HepG2 (cell line): ENCODE measurements around the gene PDE8B. TPM values are rescaled to one million over a fixed set of nuclear protein-coding genes. Genes with fewer than 3 reads are reported as not detected.

Experiments used
- ATAC-seq: fragments of 200-7000 bp; cut with Tn5 transposase; 3 replicates; pipeline ENCODE4 v1.9.1; 2020; ENCODE audit warnings: mild to moderate bottlenecking, moderate library complexity
- BruUV-seq: library from RNA; stranded (reverse); fragments of 400-500 nt; replicated peaks from 2 replicates; lab custom pipeline; 2021; lab: Mats Ljungman, UMichigan
- CTCF ChIA-PET: fragments of 300-600 bp; formaldehyde crosslinking; extraction: SDS; loops from one replicate; lab custom pipeline; 2021; ENCODE audit warnings: low total read pairs, inconsistent platforms, low intra/inter-chr PET ratio; lab: Yijun Ruan, JAX
- POLR2A ChIA-PET: fragments of 350-600 bp; sonication (Branson Sonifier 250); formaldehyde crosslinking; loops from one replicate; lab custom pipeline; 2020; ENCODE audit warnings: antibody characterized with exemption, inconsistent platforms; lab: Yijun Ruan, JAX
- DNase-seq: peaks from one replicate; pipeline ENCODE4 v3.0.0-alpha.2; 2015; ENCODE audit warnings: low spot score
- FAIRE-seq: peaks from 3 replicates; lab custom pipeline; 2011; peaks lifted over from hg19 to GRCh38; lab: Jason Lieb, UNC
- H2AFZ ChIP-seq: one replicate; pipeline ENCODE4 v1.6.1; 2011; ENCODE audit warnings: low read length, inconsistent platforms
- H3K27ac ChIP-seq: fragments of 300-600 bp; 3 replicates; pipeline ENCODE4 v1.8.0; 2011; ENCODE audit warnings: mixed run types, mild to moderate bottlenecking, mixed read lengths, low read length, inconsistent platforms; ENCODE audit not compliant: insufficient read depth; ENCODE audit errors: extremely low read length
- H3K27me3 ChIP-seq, 2 experiments: fragments of 200-600 bp in 1 of 2; 2 replicates in 1 of 2; 3 replicates in 1 of 2; pipeline versions ENCODE4 v1.6.0 to v1.8.0; 2011; ENCODE audit warnings: low read length in 2 of 2, mild to moderate bottlenecking in 2 of 2, moderate library complexity in 2 of 2, inconsistent platforms in 1 of 2; ENCODE audit not compliant: insufficient read depth in 2 of 2, control insufficient read depth in 1 of 2
- H3K36me3 ChIP-seq, 2 experiments: fragments of 200-600 bp in 1 of 2; replicated peaks in 1 of 2; 2 replicates in 1 of 2; 3 replicates in 1 of 2; pipeline versions ENCODE4 v1.5.1 to v1.8.0; 2011; ENCODE audit warnings: low read length in 2 of 2, inconsistent platforms in 1 of 2; ENCODE audit not compliant: insufficient read depth in 2 of 2, control insufficient read depth in 1 of 2
- H3K4me1 ChIP-seq: 2 replicates; pipeline ENCODE4 v1.5.1; 2012; ENCODE audit warnings: low read length, inconsistent platforms; ENCODE audit not compliant: insufficient read depth
- H3K4me2 ChIP-seq: 2 replicates; pipeline ENCODE4 v1.6.0; 2011; ENCODE audit warnings: low read depth, low read length, inconsistent platforms
- H3K4me3 ChIP-seq, 3 experiments: fragments of 200-600 bp in 1 of 3; sonication (generic), shearing (Covaris generic) in 1 of 3; replicated peaks in 1 of 3; 2 replicates each; pipeline ENCODE4 v1.5.1; 2011 to 2016; ENCODE audit warnings: low read length in 3 of 3, inconsistent platforms in 2 of 3, low read depth in 2 of 3, mild to moderate bottlenecking in 2 of 3, control low read depth in 1 of 3, mixed read lengths in 1 of 3; ENCODE audit not compliant: insufficient read depth in 1 of 3
- H3K79me2 ChIP-seq: one replicate; pipeline ENCODE4 v1.6.1; 2011; ENCODE audit warnings: low read length, inconsistent platforms; ENCODE audit not compliant: insufficient read depth
- H3K9ac ChIP-seq: 2 replicates; pipeline ENCODE4 v1.6.0; 2011; ENCODE audit warnings: mild to moderate bottlenecking, low read depth, low read length, inconsistent platforms; ENCODE audit not compliant: insufficient read depth
- H3K9me3 ChIP-seq: 2 replicates; pipeline ENCODE4 v1.5.1; 2012; ENCODE audit warnings: mild to moderate bottlenecking, low read length
- H4K20me1 ChIP-seq: 2 replicates; pipeline ENCODE4 v1.6.0; 2011; ENCODE audit warnings: inconsistent platforms, mild to moderate bottlenecking, low read length, moderate library complexity; ENCODE audit not compliant: insufficient read depth
- ATRX ChIP-seq: sonication (generic); formaldehyde crosslinking; IDR thresholded peaks from 2 replicates; pipeline ENCODE4 v1.4.0; 2020; ENCODE audit warnings: missing genetic modification reagents, borderline replicate concordance
- ELF1 ChIP-seq: sonication (generic); formaldehyde crosslinking; IDR thresholded peaks from 2 replicates; pipeline ENCODE4 v1.4.0; 2020; ENCODE audit warnings: missing genetic modification reagents
- HNF1A ChIP-seq, 2 experiments: sonication (generic) in 1 of 2; formaldehyde crosslinking in 1 of 2; IDR thresholded peaks; 2 replicates each; pipeline versions ENCODE4 v1.4.0 to v1.6.1; 2016 to 2020; ENCODE audit warnings: borderline replicate concordance in 1 of 2, low read depth in 1 of 2, mild to moderate bottlenecking in 1 of 2, missing genetic modification reagents in 1 of 2
- HNF1B ChIP-seq: sonication (generic); formaldehyde crosslinking; IDR thresholded peaks from 2 replicates; pipeline ENCODE4 v1.5.1; 2020; ENCODE audit warnings: mild to moderate bottlenecking, moderate library complexity, missing genetic modification reagents
- HNRNPK ChIP-seq: fragments of 200-400 bp; formaldehyde crosslinking; IDR thresholded peaks from 2 replicates; pipeline ENCODE4 v1.6.1; 2018; ENCODE audit warnings: low read length, low read depth, moderate library complexity, mild to moderate bottlenecking; ENCODE audit not compliant: poor library complexity, severe bottlenecking
- KLF9 ChIP-seq: IDR thresholded peaks from 2 replicates; pipeline ENCODE4 v1.6.1; 2016; ENCODE audit warnings: low read depth
- PRPF4 ChIP-seq: fragments of 200-400 bp; formaldehyde crosslinking; IDR thresholded peaks from 2 replicates; pipeline ENCODE4 v1.6.1; 2016; ENCODE audit warnings: low read length, low read depth; ENCODE audit not compliant: poor library complexity, severe bottlenecking
- RXRA ChIP-seq: sonication (generic); formaldehyde crosslinking; IDR thresholded peaks from 2 replicates; pipeline ENCODE4 v1.5.1; 2020; ENCODE audit warnings: missing genetic modification reagents
- SRSF4 ChIP-seq: fragments of 200-400 bp; formaldehyde crosslinking; IDR thresholded peaks from one replicate; pipeline ENCODE4 v1.6.1; 2018; ENCODE audit warnings: mild to moderate bottlenecking, low read depth, low read length, moderate library complexity; ENCODE audit not compliant: poor library complexity, severe bottlenecking
- ZNF383 ChIP-seq: sonication (generic); formaldehyde crosslinking; IDR thresholded peaks from 2 replicates; pipeline ENCODE4 v1.4.0; 2020; ENCODE audit warnings: missing genetic modification reagents, mild to moderate bottlenecking, borderline replicate concordance
- ZNF609 ChIP-seq: sonication (generic); formaldehyde crosslinking; IDR thresholded peaks from 2 replicates; pipeline ENCODE4 v1.4.0; 2020; ENCODE audit warnings: mild to moderate bottlenecking, missing genetic modification reagents, borderline replicate concordance
- WGBS: methylation state at CpG from one replicate; pipeline ENCODE4 v1.1.6; 2017; ENCODE audit warnings: low lambda C conversion rate; 5-methylcytosine and 5-hydroxymethylcytosine counted together
- in situ Hi-C: cut with HindIII; loops from 2 replicates; pipeline ENCODE4 v1.10.0; 2017; ENCODE audit warnings: low pct_unique_long_range_greater_than_20kb; ENCODE audit not compliant: extremely low pct_ligation_motif_present
- intact Hi-C: fragments of 100-400 bp; cut with micrococcal nuclease; formaldehyde crosslinking; loops from one replicate; pipeline ENCODE4 v1.10.0; 2022; ENCODE audit not compliant: unreplicated experiment
- polyA plus RNA-seq, 8 experiments: library from polyadenylated mRNA; depleted of rRNA in 3 of 8; stranded (reverse) in 7 of 8; unstranded in 1 of 8; fragments of >200 nt; fragmentation: Illumina TruSeq in 4 of 8; extraction: Trizol in 4 of 8; gene quantifications; 2 replicates each; pipeline versions ENCODE4 v1.2.1 to v1.2.3, GENCODE V29; 2011 to 2016; ENCODE audit warnings: low read depth in 4 of 8, missing spikeins in 1 of 8, mixed read lengths in 1 of 8; ENCODE audit not compliant: insufficient read depth in 1 of 8
- total RNA-seq, 5 experiments: library from RNA; depleted of rRNA; stranded (reverse); fragments of >200 nt; fragmentation: Illumina TruSeq; extraction: Trizol; gene quantifications; 2 replicates each; pipeline ENCODE4 v1.2.3, GENCODE V29; 2016; ENCODE audit warnings: low read depth in 1 of 5

PDE8B gene
- total and polyA plus RNA-seq, 2 of the 13 experiments (the other 11 are each of a cell fraction or from before 2014, with no cell fraction given) = 0.07 TPM; not detected in 1

GRCh38 chr5:77376609-77377300 lies 166.3 kb downstream of the PDE8B start:
- no peak for ATAC-seq
- H3K4me3 ChIP-seq = no peak overlapping the region
- no peak overlapping the region for H3K9ac ChIP-seq
- no peaks in the 10 kb centered on the region for H3K79me2 ChIP-seq
- intact Hi-C loops = no loop called here
- no peaks in the 10 kb centered on the region for H3K4me1 ChIP-seq
- TF ChIP-seq HNF1A (IDR thresholded peaks at IDR 0.05; ENCODE audit: low read depth) (no peak), HNF1A (CRISPR knock-in tag; IDR thresholded peaks at IDR 0.05; ENCODE audit: borderline replicate concordance) (no peak), ZNF383 (CRISPR knock-in tag) (no peak), ATRX (CRISPR knock-in tag) (no peak), RXRA (CRISPR knock-in tag) (no peak), HNRNPK (no peak), HNF1B (CRISPR knock-in tag) (no peak), ZNF609 (no peak), ELF1 (CRISPR knock-in tag) (no peak), SRSF4 (no peak), PRPF4 (no peak), KLF9 (CRISPR knock-in tag) (no peak)
- TF ChIP-seq, all 625 proteins: peak for 0
- DNase-seq = no peak
- no peak for FAIRE-seq
- in situ Hi-C loops = no loop called here
- no TSS peak for BruUV-seq
- Histone ChIP-seq H3K9me3 (no peaks in the 10 kb centered on the region), H4K20me1 (no peaks in the 10 kb centered on the region), H3K36me3 (no peaks in the 10 kb centered on the region), H2AFZ (no peak overlapping the region), H3K27me3 (peaks cover 2 to 3% of the 10 kb centered on the region in 2 experiments; a peak in 1 of 5 replicates), H3K27ac (no peak overlapping the region), H3K4me2 (no peak overlapping the region)
- POLR2A ChIA-PET = no interaction called here
- WGBS = 33% methylated on average over 5 of the region's 5 CpGs
- CTCF ChIA-PET = no interaction called here
